ENCODE results near the gene TBC1D22A. TPM values are rescaled to one million over a fixed set of nuclear protein-coding genes. Genes with fewer than 3 reads are reported as not detected.
A peak's percentile ranks its signal among the peaks of the same experiment; 100 is the strongest.

TBC1D22A gene
- total and polyA plus RNA-seq, 7 experiments from 2014 or later, result 18.6 to 50.1 (median 39.3) TPM

GRCh38 chr22:47155912-47156311 is 393.5 kb downstream of the TBC1D22A start:
- Histone ChIP-seq H3K9me3 (ENCODE audit: control insufficient read depth in 2 of 3, low read length in 3 of 3) (no peaks in the 10 kb centered on the region), H3K4me3 (ENCODE audit: low read length) (no peak overlapping the region), H3K36me3 (ENCODE audit: control insufficient read depth in 2 of 3, insufficient read depth in 3 of 3, low read length in 3 of 3) (peaks cover 0 to 18% (median 0%) of the 10 kb centered on the region in 3 experiments), H3K27me3 (ENCODE audit: control insufficient read depth in 2 of 2, insufficient read depth in 2 of 2, low read length in 2 of 2) (no peaks in the 10 kb centered on the region), H3K4me1 (ENCODE audit: control insufficient read depth in 2 of 2, insufficient read depth in 2 of 2, low read length in 2 of 2) (no peaks in the 10 kb centered on the region), H3K27ac (ENCODE audit: low read depth, low read length) (no peak overlapping the region)
- peaks cover 0 to 27% (median 6%) of the 10 kb centered on the region in 5 donors for H3K36me3 Mint-ChIP-seq
- POLR2A ChIA-PET, result no interaction called here
- DNase-seq (no peak), ATAC-seq (no peak)
- H3K27me3 Mint-ChIP-seq, result no peaks in the 10 kb centered on the region
- H3K4me1 Mint-ChIP-seq, result peaks cover 0 to 11% (median 0%) of the 10 kb centered on the region in 7 donors
- peak overlapping the region in 1 of 9 donors; percentile 41 for H3K27ac Mint-ChIP-seq
- CTCF ChIA-PET, result no interaction called here
- H3K4me3 Mint-ChIP-seq, result no peak overlapping the region
- peaks cover 0 to 6% (median 0%) of the 10 kb centered on the region in 11 donors for H3K9me3 Mint-ChIP-seq
- intact Hi-C loops (cut with micrococcal nuclease), result no loop called here

GRCh38 chr22:47156352-47157092 is 394.1 kb downstream of the TBC1D22A start:
- intact Hi-C loops (cut with micrococcal nuclease), result no loop called here
- H3K4me3 Mint-ChIP-seq, result no peak overlapping the region
- H3K36me3 ChIP-seq (ENCODE audit: control insufficient read depth in 2 of 3, insufficient read depth in 3 of 3, low read length in 3 of 3), result peaks cover 0 to 18% (median 0%) of the 10 kb centered on the region in 3 experiments
- H3K27me3 ChIP-seq (ENCODE audit: control insufficient read depth in 2 of 2, insufficient read depth in 2 of 2, low read length in 2 of 2), result no peaks in the 10 kb centered on the region
- no peaks in the 10 kb centered on the region for H3K9me3 ChIP-seq (ENCODE audit: control insufficient read depth in 2 of 3, low read length in 3 of 3)
- peak overlapping the region in 1 of 9 donors; percentile 51 for H3K27ac Mint-ChIP-seq
- ChIA-PET CTCF (no interaction called here), POLR2A (no interaction called here)
- peaks cover 0 to 6% (median 0%) of the 10 kb centered on the region in 11 donors for H3K9me3 Mint-ChIP-seq
- H3K27me3 Mint-ChIP-seq, result no peaks in the 10 kb centered on the region
- H3K27ac ChIP-seq (ENCODE audit: low read depth, low read length), result no peak overlapping the region
- DNase-seq (no peak), ATAC-seq (no peak)
- no peak overlapping the region for H3K4me3 ChIP-seq (ENCODE audit: low read length)
- no peaks in the 10 kb centered on the region for H3K4me1 ChIP-seq (ENCODE audit: control insufficient read depth in 2 of 2, insufficient read depth in 2 of 2, low read length in 2 of 2)
- peaks cover 0 to 8% (median 0%) of the 10 kb centered on the region in 7 donors for H3K4me1 Mint-ChIP-seq
- peaks cover 0 to 21% (median 1%) of the 10 kb centered on the region in 5 donors for H3K36me3 Mint-ChIP-seq

GRCh38 chr22:47157093-47157420 is 394.6 kb downstream of the TBC1D22A start:
- Mint-ChIP-seq H3K4me1 (peaks cover 0 to 8% (median 0%) of the 10 kb centered on the region in 7 donors), H3K4me3 (no peak overlapping the region), H3K36me3 (peaks cover 0 to 23% (median 1%) of the 10 kb centered on the region in 5 donors), H3K9me3 (peaks cover 0 to 4% (median 0%) of the 10 kb centered on the region in 11 donors), H3K27me3 (no peaks in the 10 kb centered on the region), H3K27ac (no peak overlapping the region)
- CTCF ChIA-PET, result no interaction called here
- H3K36me3 ChIP-seq (ENCODE audit: control insufficient read depth in 2 of 3, insufficient read depth in 3 of 3, low read length in 3 of 3), result peaks cover 0 to 16% (median 0%) of the 10 kb centered on the region in 3 experiments
- DNase-seq, result no peak
- intact Hi-C loops (cut with micrococcal nuclease), result no loop called here
- no peak overlapping the region for H3K27ac ChIP-seq (ENCODE audit: low read depth, low read length)
- H3K9me3 ChIP-seq (ENCODE audit: control insufficient read depth in 2 of 3, low read length in 3 of 3), result no peaks in the 10 kb centered on the region
- POLR2A ChIA-PET, result no interaction called here
- no peak overlapping the region for H3K4me3 ChIP-seq (ENCODE audit: low read length)
- no peaks in the 10 kb centered on the region for H3K4me1 ChIP-seq (ENCODE audit: control insufficient read depth in 2 of 2, insufficient read depth in 2 of 2, low read length in 2 of 2)
- ATAC-seq, result no peak
- H3K27me3 ChIP-seq (ENCODE audit: control insufficient read depth in 2 of 2, insufficient read depth in 2 of 2, low read length in 2 of 2), result no peaks in the 10 kb centered on the region

GRCh38 chr22:47157486-47158270 is 395.2 kb downstream of the TBC1D22A start:
- intact Hi-C loops (cut with micrococcal nuclease), result no loop called here
- H3K9me3 Mint-ChIP-seq, result no peaks in the 10 kb centered on the region

GRCh38 chr22:47158457-47158856 is 396.0 kb downstream of the TBC1D22A start:
- H3K36me3 ChIP-seq (ENCODE audit: control insufficient read depth in 2 of 3, insufficient read depth in 3 of 3, low read length in 3 of 3), result peaks cover 0 to 17% (median 0%) of the 10 kb centered on the region in 3 experiments
- H3K9me3 ChIP-seq (ENCODE audit: control insufficient read depth in 2 of 3, low read length in 3 of 3), result no peaks in the 10 kb centered on the region
- no peak overlapping the region for H3K27ac Mint-ChIP-seq
- H3K27me3 ChIP-seq (ENCODE audit: control insufficient read depth in 2 of 2, insufficient read depth in 2 of 2, low read length in 2 of 2), result no peaks in the 10 kb centered on the region
- CTCF ChIA-PET, result no interaction called here
- no peak overlapping the region for H3K4me3 ChIP-seq (ENCODE audit: low read length)
- peaks cover 0 to 20% (median 1%) of the 10 kb centered on the region in 5 donors for H3K36me3 Mint-ChIP-seq
- no peaks in the 10 kb centered on the region for H3K4me1 ChIP-seq (ENCODE audit: control insufficient read depth in 2 of 2, insufficient read depth in 2 of 2, low read length in 2 of 2)
- H3K4me1 Mint-ChIP-seq, result peaks cover 0 to 5% (median 0%) of the 10 kb centered on the region in 7 donors
- no peak overlapping the region for H3K4me3 Mint-ChIP-seq
- H3K9me3 Mint-ChIP-seq, result no peaks in the 10 kb centered on the region
- H3K27me3 Mint-ChIP-seq, result no peaks in the 10 kb centered on the region
- POLR2A ChIA-PET, result no interaction called here
- no peak for ATAC-seq
- DNase-seq, result no peak
- intact Hi-C loops (cut with micrococcal nuclease), result no loop called here
- H3K27ac ChIP-seq (ENCODE audit: low read depth, low read length), result no peak overlapping the region

More at GRCh38 chr22:47157486-47158270, 395.2 kb downstream of the TBC1D22A start:
- H3K36me3 Mint-ChIP-seq, result peaks cover 0 to 20% (median 1%) of the 10 kb centered on the region in 5 donors
- H3K4me3 Mint-ChIP-seq, result no peak overlapping the region
- Histone ChIP-seq H3K36me3 (ENCODE audit: control insufficient read depth in 2 of 3, insufficient read depth in 3 of 3, low read length in 3 of 3) (peaks cover 0 to 13% (median 0%) of the 10 kb centered on the region in 3 experiments), H3K27me3 (ENCODE audit: control insufficient read depth in 2 of 2, insufficient read depth in 2 of 2, low read length in 2 of 2) (no peaks in the 10 kb centered on the region), H3K27ac (ENCODE audit: low read depth, low read length) (no peak overlapping the region), H3K9me3 (ENCODE audit: control insufficient read depth in 2 of 3, low read length in 3 of 3) (no peaks in the 10 kb centered on the region), H3K4me3 (ENCODE audit: low read length) (no peak overlapping the region), H3K4me1 (ENCODE audit: control insufficient read depth in 2 of 2, insufficient read depth in 2 of 2, low read length in 2 of 2) (no peaks in the 10 kb centered on the region)
- H3K4me1 Mint-ChIP-seq, result peaks cover 0 to 8% (median 0%) of the 10 kb centered on the region in 7 donors
- DNase-seq (no peak), ATAC-seq (no peak)
- no peaks in the 10 kb centered on the region for H3K27me3 Mint-ChIP-seq
- ChIA-PET POLR2A (no interaction called here), CTCF (no interaction called here)
- H3K27ac Mint-ChIP-seq, result peak overlapping the region in 1 of 9 donors; percentile 17

GRCh38 chr22:47159592-47159991 is 397.1 kb downstream of the TBC1D22A start:
- no peaks in the 10 kb centered on the region for H3K4me1 ChIP-seq (ENCODE audit: control insufficient read depth in 2 of 2, insufficient read depth in 2 of 2, low read length in 2 of 2)
- no peak overlapping the region for H3K4me3 Mint-ChIP-seq

More at GRCh38 chr22:47159592-47159991, 397.1 kb downstream of the TBC1D22A start:
- Histone ChIP-seq H3K27ac (ENCODE audit: low read depth, low read length) (no peak overlapping the region), H3K27me3 (ENCODE audit: control insufficient read depth in 2 of 2, insufficient read depth in 2 of 2, low read length in 2 of 2) (no peaks in the 10 kb centered on the region), H3K36me3 (ENCODE audit: control insufficient read depth in 2 of 3, insufficient read depth in 3 of 3, low read length in 3 of 3) (peaks cover 0 to 26% (median 0%) of the 10 kb centered on the region in 3 experiments), H3K4me3 (ENCODE audit: low read length) (no peak overlapping the region), H3K9me3 (ENCODE audit: control insufficient read depth in 2 of 3, low read length in 3 of 3) (no peaks in the 10 kb centered on the region)
- POLR2A ChIA-PET, result no interaction called here
- ATAC-seq (peak; percentile 14), DNase-seq (no peak)
- no peak overlapping the region for H3K27ac Mint-ChIP-seq
- no peaks in the 10 kb centered on the region for H3K27me3 Mint-ChIP-seq
- H3K36me3 Mint-ChIP-seq, result peaks cover 0 to 24% (median 1%) of the 10 kb centered on the region in 5 donors
- intact Hi-C loops (cut with micrococcal nuclease), result no loop called here
- CTCF ChIA-PET, result no interaction called here
- no peaks in the 10 kb centered on the region for H3K9me3 Mint-ChIP-seq
- peaks cover 0 to under 1% (median 0%) of the 10 kb centered on the region in 7 donors for H3K4me1 Mint-ChIP-seq

Measured in naive thymus-derived CD4-positive, alpha-beta T cell (primary cell).